HepG2 (cell line): ENCODE measurements around the gene MARCHF11. TPM values are rescaled to one million over a fixed set of nuclear protein-coding genes. Genes with fewer than 3 reads are reported as not detected.

Source experiments
- ATAC-seq: fragments of 200-7000 bp; cut with Tn5 transposase; 3 replicates; pipeline ENCODE4 v1.9.1; 2020; ENCODE audit warnings: mild to moderate bottlenecking, moderate library complexity
- BruUV-seq: library from RNA; stranded (reverse); fragments of 400-500 nt; replicated peaks from 2 replicates; lab custom pipeline; 2021; lab: Mats Ljungman, UMichigan
- CTCF ChIA-PET: fragments of 300-600 bp; formaldehyde crosslinking; extraction: SDS; loops from one replicate; lab custom pipeline; 2021; ENCODE audit warnings: low total read pairs, inconsistent platforms, low intra/inter-chr PET ratio; lab: Yijun Ruan, JAX
- POLR2A ChIA-PET: fragments of 350-600 bp; sonication (Branson Sonifier 250); formaldehyde crosslinking; loops from one replicate; lab custom pipeline; 2020; ENCODE audit warnings: antibody characterized with exemption, inconsistent platforms; lab: Yijun Ruan, JAX
- DNase-seq: peaks from one replicate; pipeline ENCODE4 v3.0.0-alpha.2; 2015; ENCODE audit warnings: low spot score
- FAIRE-seq: peaks from 3 replicates; lab custom pipeline; 2011; peaks lifted over from hg19 to GRCh38; lab: Jason Lieb, UNC
- H2AFZ ChIP-seq: one replicate; pipeline ENCODE4 v1.6.1; 2011; ENCODE audit warnings: low read length, inconsistent platforms
- H3K27ac ChIP-seq: fragments of 300-600 bp; 3 replicates; pipeline ENCODE4 v1.8.0; 2011; ENCODE audit warnings: mixed run types, mild to moderate bottlenecking, mixed read lengths, low read length, inconsistent platforms; ENCODE audit not compliant: insufficient read depth; ENCODE audit errors: extremely low read length
- H3K27me3 ChIP-seq, 2 experiments: fragments of 200-600 bp in 1 of 2; 2 replicates in 1 of 2; 3 replicates in 1 of 2; pipeline versions ENCODE4 v1.6.0 to v1.8.0; 2011; ENCODE audit warnings: low read length in 2 of 2, mild to moderate bottlenecking in 2 of 2, moderate library complexity in 2 of 2, inconsistent platforms in 1 of 2; ENCODE audit not compliant: insufficient read depth in 2 of 2, control insufficient read depth in 1 of 2
- H3K36me3 ChIP-seq, 2 experiments: fragments of 200-600 bp in 1 of 2; replicated peaks in 1 of 2; 2 replicates in 1 of 2; 3 replicates in 1 of 2; pipeline versions ENCODE4 v1.5.1 to v1.8.0; 2011; ENCODE audit warnings: low read length in 2 of 2, inconsistent platforms in 1 of 2; ENCODE audit not compliant: insufficient read depth in 2 of 2, control insufficient read depth in 1 of 2
- H3K4me1 ChIP-seq: 2 replicates; pipeline ENCODE4 v1.5.1; 2012; ENCODE audit warnings: low read length, inconsistent platforms; ENCODE audit not compliant: insufficient read depth
- H3K4me2 ChIP-seq: 2 replicates; pipeline ENCODE4 v1.6.0; 2011; ENCODE audit warnings: low read depth, low read length, inconsistent platforms
- H3K4me3 ChIP-seq, 3 experiments: fragments of 200-600 bp in 1 of 3; sonication (generic), shearing (Covaris generic) in 1 of 3; replicated peaks in 1 of 3; 2 replicates each; pipeline ENCODE4 v1.5.1; 2011 to 2016; ENCODE audit warnings: low read length in 3 of 3, inconsistent platforms in 2 of 3, low read depth in 2 of 3, mild to moderate bottlenecking in 2 of 3, control low read depth in 1 of 3, mixed read lengths in 1 of 3; ENCODE audit not compliant: insufficient read depth in 1 of 3
- H3K79me2 ChIP-seq: one replicate; pipeline ENCODE4 v1.6.1; 2011; ENCODE audit warnings: low read length, inconsistent platforms; ENCODE audit not compliant: insufficient read depth
- H3K9ac ChIP-seq: 2 replicates; pipeline ENCODE4 v1.6.0; 2011; ENCODE audit warnings: mild to moderate bottlenecking, low read depth, low read length, inconsistent platforms; ENCODE audit not compliant: insufficient read depth
- H3K9me3 ChIP-seq: 2 replicates; pipeline ENCODE4 v1.5.1; 2012; ENCODE audit warnings: mild to moderate bottlenecking, low read length
- H4K20me1 ChIP-seq: 2 replicates; pipeline ENCODE4 v1.6.0; 2011; ENCODE audit warnings: inconsistent platforms, mild to moderate bottlenecking, low read length, moderate library complexity; ENCODE audit not compliant: insufficient read depth
- AKAP8 ChIP-seq: sonication (generic); formaldehyde crosslinking; IDR thresholded peaks from 2 replicates; pipeline ENCODE4 v1.5.1; 2020; ENCODE audit warnings: mild to moderate bottlenecking, missing genetic modification reagents
- CEBPB ChIP-seq: IDR thresholded peaks from 2 replicates; pipeline ENCODE4 v1.6.1; 2011; ENCODE audit warnings: low read depth, low read length, improper control_type of control experiment, borderline replicate concordance
- NONO ChIP-seq, 2 experiments: fragments of 450-650 bp in 1 of 2; sonication (generic) in 1 of 2; formaldehyde crosslinking in 1 of 2; IDR thresholded peaks in 1 of 2; conservative IDR thresholded peaks in 1 of 2; 2 replicates each; pipeline versions ENCODE4 v1.6.1 to v1.8.0; 2017 to 2022; ENCODE audit warnings: mild to moderate bottlenecking in 1 of 2, missing genetic modification reagents in 1 of 2, moderate library complexity in 1 of 2
- TAF15 ChIP-seq: fragments of 200-400 bp; formaldehyde crosslinking; IDR thresholded peaks from one replicate; pipeline ENCODE4 v1.6.1; 2018; ENCODE audit warnings: mild to moderate bottlenecking, low read depth, low read length; ENCODE audit not compliant: poor library complexity, severe bottlenecking
- XRCC5 ChIP-seq: fragments of 200-400 bp; formaldehyde crosslinking; optimal IDR thresholded peaks from 2 replicates; pipeline ENCODE3; 2017; ENCODE audit warnings: mild to moderate bottlenecking, low read length
- ZMYM4 ChIP-seq: sonication (generic); formaldehyde crosslinking; IDR thresholded peaks from 2 replicates; pipeline ENCODE4 v1.8.1; 2023; ENCODE audit warnings: mild to moderate bottlenecking, missing genetic modification reagents
- ZNF121 ChIP-seq: sonication (generic); formaldehyde crosslinking; IDR thresholded peaks from 2 replicates; pipeline ENCODE4 v1.5.0; 2020; ENCODE audit warnings: mild to moderate bottlenecking, missing genetic modification reagents
- ZNF253 ChIP-seq: sonication (generic); formaldehyde crosslinking; IDR thresholded peaks from 2 replicates; pipeline ENCODE4 v1.8.0; 2022; ENCODE audit warnings: mild to moderate bottlenecking, missing genetic modification reagents, borderline replicate concordance
- WGBS: methylation state at CpG from one replicate; pipeline ENCODE4 v1.1.6; 2017; ENCODE audit warnings: low lambda C conversion rate; 5-methylcytosine and 5-hydroxymethylcytosine counted together
- in situ Hi-C: cut with HindIII; loops from 2 replicates; pipeline ENCODE4 v1.10.0; 2017; ENCODE audit warnings: low pct_unique_long_range_greater_than_20kb; ENCODE audit not compliant: extremely low pct_ligation_motif_present
- intact Hi-C: fragments of 100-400 bp; cut with micrococcal nuclease; formaldehyde crosslinking; loops from one replicate; pipeline ENCODE4 v1.10.0; 2022; ENCODE audit not compliant: unreplicated experiment
- polyA plus RNA-seq, 8 experiments: library from polyadenylated mRNA; depleted of rRNA in 3 of 8; stranded (reverse) in 7 of 8; unstranded in 1 of 8; fragments of >200 nt; fragmentation: Illumina TruSeq in 4 of 8; extraction: Trizol in 4 of 8; gene quantifications; 2 replicates each; pipeline versions ENCODE4 v1.2.1 to v1.2.3, GENCODE V29; 2011 to 2016; ENCODE audit warnings: low read depth in 4 of 8, missing spikeins in 1 of 8, mixed read lengths in 1 of 8; ENCODE audit not compliant: insufficient read depth in 1 of 8
- total RNA-seq, 5 experiments: library from RNA; depleted of rRNA; stranded (reverse); fragments of >200 nt; fragmentation: Illumina TruSeq; extraction: Trizol; gene quantifications; 2 replicates each; pipeline ENCODE4 v1.2.3, GENCODE V29; 2016; ENCODE audit warnings: low read depth in 1 of 5
- TF ChIP-seq, protein P1 (sequence below): sonication (generic); formaldehyde crosslinking; conservative IDR thresholded peaks from 2 replicates; pipeline ENCODE4 v1.8.0; 2022; ENCODE audit warnings: mild to moderate bottlenecking, moderate library complexity, missing genetic modification reagents
- TF ChIP-seq, protein P2 (sequence below): sonication (generic); formaldehyde crosslinking; IDR thresholded peaks from 2 replicates; pipeline ENCODE4 v1.4.0; 2020; ENCODE audit warnings: missing genetic modification reagents, borderline replicate concordance
- TF ChIP-seq, protein P3 (sequence below): sonication (generic); formaldehyde crosslinking; IDR thresholded peaks from 2 replicates; pipeline ENCODE4 v1.5.1; 2020; ENCODE audit warnings: mild to moderate bottlenecking, missing genetic modification reagents, moderate library complexity

Gene MARCHF11
- total and polyA plus RNA-seq, 2 of the 13 experiments (the other 11 are each of a cell fraction or from before 2014, with no cell fraction given), result not detected

DNA sequence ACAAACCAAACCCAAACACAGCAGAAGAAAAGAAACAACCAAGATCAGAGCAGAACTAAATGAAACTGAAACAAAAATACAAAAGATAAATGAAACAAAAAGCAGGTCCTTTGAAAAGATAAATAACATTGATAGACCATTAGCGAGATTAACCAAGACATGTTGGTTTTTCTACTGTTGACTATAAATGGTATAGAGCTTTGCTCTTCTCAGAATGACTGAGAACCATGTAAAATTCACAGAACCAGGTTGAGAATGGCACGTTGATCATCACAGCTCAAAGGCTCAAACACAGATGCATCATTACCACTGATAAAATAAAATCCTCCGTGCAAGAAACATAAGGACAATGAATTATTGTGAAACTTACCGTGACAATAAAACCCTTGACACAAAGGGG, 105.2 kb downstream of the MARCHF11 start:
- H2AFZ ChIP-seq, result no peak overlapping the region
- H3K79me2 ChIP-seq, result no peaks in the 10 kb centered on the region
- no peaks in the 10 kb centered on the region for H4K20me1 ChIP-seq
- H3K27me3 ChIP-seq, result no peaks in the 10 kb centered on the region
- no peaks in the 10 kb centered on the region for H3K36me3 ChIP-seq
- ChIA-PET CTCF (no interaction called here), POLR2A (no interaction called here)
- ATAC-seq (no peak), FAIRE-seq (no peak), DNase-seq (no peak)
- intact Hi-C loops, result no loop called here
- in situ Hi-C loops, result no loop called here
- no peak overlapping the region for H3K4me3 ChIP-seq
- TF ChIP-seq NONO (IDR thresholded peaks at IDR 0.05) (no peak), NONO (CRISPR knock-in tag; conservative IDR thresholded peaks at IDR 0.05) (no peak), ZMYM4 (no peak), CEBPB (no peak), ZNF253 (CRISPR knock-in tag) (no peak), ZNF121 (CRISPR knock-in tag) (no peak), AKAP8 (CRISPR knock-in tag) (no peak), XRCC5 (no peak), TAF15 (no peak)
- TF ChIP-seq, protein P1, sequence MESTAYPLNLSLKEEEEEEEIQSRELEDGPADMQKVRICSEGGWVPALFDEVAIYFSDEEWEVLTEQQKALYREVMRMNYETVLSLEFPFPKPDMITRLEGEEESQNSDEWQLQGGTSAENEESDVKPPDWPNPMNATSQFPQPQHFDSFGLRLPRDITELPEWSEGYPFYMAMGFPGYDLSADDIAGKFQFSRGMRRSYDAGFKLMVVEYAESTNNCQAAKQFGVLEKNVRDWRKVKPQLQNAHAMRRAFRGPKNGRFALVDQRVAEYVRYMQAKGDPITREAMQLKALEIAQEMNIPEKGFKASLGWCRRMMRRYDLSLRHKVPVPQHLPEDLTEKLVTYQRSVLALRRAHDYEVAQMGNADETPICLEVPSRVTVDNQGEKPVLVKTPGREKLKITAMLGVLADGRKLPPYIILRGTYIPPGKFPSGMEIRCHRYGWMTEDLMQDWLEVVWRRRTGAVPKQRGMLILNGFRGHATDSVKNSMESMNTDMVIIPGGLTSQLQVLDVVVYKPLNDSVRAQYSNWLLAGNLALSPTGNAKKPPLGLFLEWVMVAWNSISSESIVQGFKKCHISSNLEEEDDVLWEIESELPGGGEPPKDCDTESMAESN (CRISPR knock-in tag), result no peak
- TF ChIP-seq, protein P2, sequence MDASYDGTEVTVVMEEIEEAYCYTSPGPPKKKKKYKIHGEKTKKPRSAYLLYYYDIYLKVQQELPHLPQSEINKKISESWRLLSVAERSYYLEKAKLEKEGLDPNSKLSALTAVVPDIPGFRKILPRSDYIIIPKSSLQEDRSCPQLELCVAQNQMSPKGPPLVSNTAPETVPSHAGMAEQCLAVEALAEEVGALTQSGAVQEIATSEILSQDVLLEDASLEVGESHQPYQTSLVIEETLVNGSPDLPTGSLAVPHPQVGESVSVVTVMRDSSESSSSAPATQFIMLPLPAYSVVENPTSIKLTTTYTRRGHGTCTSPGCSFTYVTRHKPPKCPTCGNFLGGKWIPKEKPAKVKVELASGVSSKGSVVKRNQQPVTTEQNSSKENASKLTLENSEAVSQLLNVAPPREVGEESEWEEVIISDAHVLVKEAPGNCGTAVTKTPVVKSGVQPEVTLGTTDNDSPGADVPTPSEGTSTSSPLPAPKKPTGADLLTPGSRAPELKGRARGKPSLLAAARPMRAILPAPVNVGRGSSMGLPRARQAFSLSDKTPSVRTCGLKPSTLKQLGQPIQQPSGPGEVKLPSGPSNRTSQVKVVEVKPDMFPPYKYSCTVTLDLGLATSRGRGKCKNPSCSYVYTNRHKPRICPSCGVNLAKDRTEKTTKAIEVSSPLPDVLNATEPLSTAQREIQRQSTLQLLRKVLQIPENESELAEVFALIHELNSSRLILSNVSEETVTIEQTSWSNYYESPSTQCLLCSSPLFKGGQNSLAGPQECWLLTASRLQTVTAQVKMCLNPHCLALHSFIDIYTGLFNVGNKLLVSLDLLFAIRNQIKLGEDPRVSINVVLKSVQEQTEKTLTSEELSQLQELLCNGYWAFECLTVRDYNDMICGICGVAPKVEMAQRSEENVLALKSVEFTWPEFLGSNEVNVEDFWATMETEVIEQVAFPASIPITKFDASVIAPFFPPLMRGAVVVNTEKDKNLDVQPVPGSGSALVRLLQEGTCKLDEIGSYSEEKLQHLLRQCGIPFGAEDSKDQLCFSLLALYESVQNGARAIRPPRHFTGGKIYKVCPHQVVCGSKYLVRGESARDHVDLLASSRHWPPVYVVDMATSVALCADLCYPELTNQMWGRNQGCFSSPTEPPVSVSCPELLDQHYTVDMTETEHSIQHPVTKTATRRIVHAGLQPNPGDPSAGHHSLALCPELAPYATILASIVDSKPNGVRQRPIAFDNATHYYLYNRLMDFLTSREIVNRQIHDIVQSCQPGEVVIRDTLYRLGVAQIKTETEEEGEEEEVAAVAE (CRISPR knock-in tag), result no peak
- TF ChIP-seq, protein P3, sequence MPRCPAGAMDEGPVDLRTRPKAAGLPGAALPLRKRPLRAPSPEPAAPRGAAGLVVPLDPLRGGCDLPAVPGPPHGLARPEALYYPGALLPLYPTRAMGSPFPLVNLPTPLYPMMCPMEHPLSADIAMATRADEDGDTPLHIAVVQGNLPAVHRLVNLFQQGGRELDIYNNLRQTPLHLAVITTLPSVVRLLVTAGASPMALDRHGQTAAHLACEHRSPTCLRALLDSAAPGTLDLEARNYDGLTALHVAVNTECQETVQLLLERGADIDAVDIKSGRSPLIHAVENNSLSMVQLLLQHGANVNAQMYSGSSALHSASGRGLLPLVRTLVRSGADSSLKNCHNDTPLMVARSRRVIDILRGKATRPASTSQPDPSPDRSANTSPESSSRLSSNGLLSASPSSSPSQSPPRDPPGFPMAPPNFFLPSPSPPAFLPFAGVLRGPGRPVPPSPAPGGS (CRISPR knock-in tag), result no peak
- no peak overlapping the region for H3K9ac ChIP-seq
- H3K4me1 ChIP-seq, result no peaks in the 10 kb centered on the region
- no TSS peak for BruUV-seq
- no peak overlapping the region for H3K27ac ChIP-seq
- no peaks in the 10 kb centered on the region for H3K9me3 ChIP-seq
- 1% methylated on average over 4 of the region's 4 CpGs for WGBS
- no peak overlapping the region for H3K4me2 ChIP-seq
